GM03348 (cell line): ENCODE results near the gene FAH.
"Not testable (repeated sequence)": the region's sequence is repeated elsewhere in the genome, so short reads cannot be mapped to it uniquely, and the experiment has no call there.

ENCODE experiments used
- DNase-seq: peaks from one replicate; pipeline ENCODE4 v3.0.0; 2012; ENCODE audit warnings: low spot score

FAH gene

DNA sequence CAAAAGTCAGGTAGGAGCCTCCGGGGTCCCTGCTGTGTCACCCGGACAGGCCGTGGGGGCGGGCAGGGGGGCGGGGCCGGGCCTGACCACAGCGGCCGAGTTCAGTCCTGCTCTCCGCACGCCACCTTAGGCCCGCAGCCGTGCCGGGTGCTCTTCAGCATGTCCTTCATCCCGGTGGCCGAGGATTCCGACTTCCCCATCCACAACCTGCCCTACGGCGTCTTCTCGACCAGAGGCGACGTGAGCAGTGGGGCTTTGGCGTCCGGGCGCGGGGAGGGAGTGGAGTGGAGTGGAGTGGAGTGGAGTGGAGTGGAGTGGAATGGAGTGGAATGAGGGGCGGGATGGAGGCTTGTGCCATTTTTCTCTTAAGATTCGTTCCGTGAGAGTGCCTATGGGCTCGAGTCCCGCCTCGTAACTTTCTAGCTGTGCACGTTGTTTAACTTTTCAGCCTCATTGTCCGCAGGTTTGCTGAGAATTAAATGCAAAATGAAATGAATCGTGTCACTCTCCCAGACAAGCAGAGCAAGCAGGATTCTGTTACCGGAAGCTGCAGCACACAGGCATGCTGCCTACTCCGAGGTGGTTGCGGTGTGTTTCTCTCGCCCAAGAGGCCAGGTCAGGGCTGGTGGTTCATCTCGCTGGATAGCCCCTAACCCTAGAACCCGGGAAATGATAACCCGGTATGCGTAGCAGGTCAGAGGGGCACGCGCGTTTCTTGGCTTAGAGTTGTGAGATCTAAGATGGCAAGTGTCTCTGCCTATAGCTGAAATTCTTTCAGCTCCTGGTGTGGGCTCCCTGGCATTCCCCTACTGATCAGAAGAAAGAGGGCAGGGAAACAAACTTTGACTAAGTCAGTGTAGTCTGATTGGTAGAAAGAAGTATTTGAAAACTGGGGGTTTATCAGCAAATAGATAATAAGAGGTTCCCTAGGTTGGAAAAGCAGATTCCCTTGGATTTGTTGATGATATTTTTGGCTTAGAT is at the start of gene FAH:
Gene FAH (plus strand): TSS at position 104 of the 981 bp plus-strand sequence. CDS start 56 bp downstream, at position 160.
- DNase-seq, result peak; percentile 47

DNA sequence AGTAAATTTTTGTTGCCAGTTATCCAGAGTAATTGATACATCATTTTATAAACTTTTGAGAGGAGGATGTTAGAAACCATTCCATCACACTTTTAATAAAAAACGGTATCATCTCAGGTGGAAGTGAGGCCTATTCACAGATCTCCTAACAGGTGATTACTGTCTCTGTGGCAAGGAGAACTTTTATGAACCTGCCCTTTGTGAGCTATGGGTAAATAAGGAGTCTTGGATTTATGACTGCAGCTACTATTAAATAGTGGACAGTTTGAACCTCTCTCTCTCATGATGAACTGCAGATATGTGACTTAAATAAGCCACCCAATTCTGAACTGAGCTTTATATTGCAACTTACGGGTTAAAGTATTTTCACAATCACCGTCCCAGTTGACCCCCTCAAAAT is 47.6 kb upstream of the FAH start:
- DNase-seq, result no peak

DNA sequence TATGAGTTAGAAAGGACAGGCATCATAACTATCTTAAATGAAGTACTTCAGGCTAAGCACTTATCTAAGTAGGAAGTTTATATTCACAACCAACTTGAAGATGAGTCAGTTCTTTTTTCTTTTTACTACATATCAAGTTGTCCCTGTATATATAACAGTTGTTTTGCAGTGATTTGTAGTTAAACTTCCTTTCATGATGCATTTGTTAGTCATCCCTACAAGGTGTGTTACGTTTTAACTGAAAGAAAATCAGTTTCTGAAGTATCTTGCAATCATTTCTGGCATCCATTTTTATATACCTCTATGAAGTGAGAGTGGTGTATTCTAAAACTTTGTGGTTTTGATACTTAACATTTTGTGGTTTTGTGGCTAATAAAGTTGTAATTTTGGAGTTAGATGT is 47.2 kb upstream of the FAH start:
- DNase-seq, result peak; percentile 14

DNA sequence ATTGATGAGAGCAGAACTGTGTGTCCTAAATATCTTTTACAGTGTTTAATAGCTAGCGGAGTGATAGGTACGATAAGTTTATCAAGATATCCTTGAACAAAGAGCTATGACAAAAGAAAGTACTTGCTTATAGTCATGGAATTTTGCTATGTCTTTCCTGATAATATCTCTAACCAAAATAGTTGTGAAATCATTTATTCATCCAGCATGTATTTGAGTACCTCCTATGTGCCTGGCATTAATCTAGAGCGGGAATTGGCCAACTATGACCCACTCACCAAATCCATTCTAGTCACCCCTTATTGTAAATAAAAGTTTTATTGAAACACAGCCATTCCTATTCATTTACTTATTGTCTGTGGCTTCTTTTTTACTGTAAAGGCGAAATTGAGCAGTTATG is 46.7 kb upstream of the FAH start:
- peak; percentile 46 for DNase-seq

DNA sequence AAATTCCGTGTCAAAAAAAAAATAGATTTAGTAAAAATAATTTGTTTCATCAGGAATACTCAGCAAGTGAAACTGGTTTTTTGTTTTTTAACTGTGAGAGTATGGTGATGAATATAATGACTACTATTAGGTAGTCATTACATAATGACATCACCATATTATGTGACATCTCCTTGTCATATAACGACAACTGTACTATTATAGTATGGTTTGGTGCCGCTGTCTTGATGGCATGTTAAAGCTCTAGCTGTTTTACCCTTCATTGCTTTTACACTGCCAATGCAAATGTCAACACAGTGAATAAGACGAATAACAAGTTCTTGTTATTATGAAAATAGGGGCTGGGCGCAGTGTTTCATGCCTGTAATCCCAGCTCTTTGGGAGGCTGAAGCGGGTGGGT is 45.6 kb upstream of the FAH start:
- no peak for DNase-seq

DNA sequence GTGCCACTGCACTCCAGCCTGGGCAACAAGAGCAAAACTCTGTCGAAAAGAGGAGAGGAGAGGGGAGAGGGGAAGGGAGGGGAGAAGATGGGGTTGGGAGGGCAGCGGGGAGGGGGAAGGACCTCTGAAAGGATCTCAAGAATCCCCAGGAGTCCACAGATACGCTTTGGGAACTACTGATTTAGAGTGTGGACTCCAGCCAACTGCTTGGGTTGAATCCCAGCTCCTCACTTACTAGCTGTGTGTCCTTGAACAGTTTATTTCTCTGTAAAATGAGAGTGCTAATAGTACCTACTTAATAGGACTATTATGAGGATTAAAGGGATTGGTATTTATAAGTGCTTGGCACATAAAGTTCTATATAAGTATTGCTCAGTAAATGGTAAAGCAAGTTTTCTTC is 45.0 kb upstream of the FAH start:
- DNase-seq, result no peak

DNA sequence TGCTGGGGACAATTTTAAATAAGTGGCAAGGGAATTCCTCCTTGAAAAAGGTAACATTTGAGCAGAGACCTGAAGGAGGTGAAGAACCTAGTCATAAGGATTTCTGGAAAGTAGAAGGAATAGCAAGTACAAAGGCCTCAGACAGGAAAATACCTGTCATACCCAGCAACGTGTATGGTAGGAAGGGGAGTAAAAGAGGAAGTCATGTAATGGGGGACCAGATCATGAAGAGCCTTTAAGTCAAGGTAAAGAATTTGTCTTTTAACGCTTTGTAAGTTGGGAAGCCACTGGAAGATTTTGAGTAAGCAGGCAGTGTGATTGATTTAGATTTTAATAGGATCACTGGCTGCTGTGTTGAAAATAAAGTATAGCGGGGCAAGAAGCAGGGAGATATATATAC is 43.4 kb upstream of the FAH start:
- no peak for DNase-seq

DNA sequence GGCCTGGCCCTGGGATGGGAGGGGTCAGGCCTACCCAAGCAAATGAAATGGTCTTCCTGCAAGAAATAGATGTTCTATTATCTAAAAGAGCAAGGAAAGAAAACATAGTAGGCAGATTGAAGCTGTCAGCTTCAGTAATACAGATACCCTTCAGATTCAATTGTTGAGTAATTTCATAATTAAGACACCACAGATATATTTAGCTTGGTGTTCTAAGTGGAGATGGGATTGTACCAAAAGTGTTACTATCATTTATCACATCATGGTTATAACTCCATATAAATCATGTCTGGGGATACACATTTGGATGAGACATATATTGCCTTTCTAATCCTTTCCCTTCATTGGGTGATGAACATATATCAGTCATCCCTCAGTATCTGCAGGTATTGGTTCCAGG is 41.9 kb upstream of the FAH start:
- no peak for DNase-seq

DNA sequence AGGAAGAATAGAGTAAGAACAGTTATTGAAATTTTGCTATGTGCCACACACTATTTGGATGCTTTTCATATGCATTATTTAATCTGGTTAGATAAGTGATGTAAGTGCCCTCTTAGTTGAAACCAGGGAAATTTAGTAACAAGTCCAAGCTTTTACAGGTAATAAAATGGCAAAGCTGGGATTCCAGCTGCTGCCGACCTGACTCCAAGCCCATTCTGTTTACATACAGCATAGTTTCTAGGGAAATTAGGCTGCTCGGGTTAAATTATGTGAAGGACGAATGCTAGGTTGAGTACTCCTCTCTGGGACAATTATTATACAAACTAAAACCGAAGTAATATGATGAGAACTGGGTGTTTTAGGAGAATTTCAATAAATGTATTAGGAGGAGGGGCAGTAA is 38.7 kb upstream of the FAH start:
- DNase-seq, result no peak

DNA sequence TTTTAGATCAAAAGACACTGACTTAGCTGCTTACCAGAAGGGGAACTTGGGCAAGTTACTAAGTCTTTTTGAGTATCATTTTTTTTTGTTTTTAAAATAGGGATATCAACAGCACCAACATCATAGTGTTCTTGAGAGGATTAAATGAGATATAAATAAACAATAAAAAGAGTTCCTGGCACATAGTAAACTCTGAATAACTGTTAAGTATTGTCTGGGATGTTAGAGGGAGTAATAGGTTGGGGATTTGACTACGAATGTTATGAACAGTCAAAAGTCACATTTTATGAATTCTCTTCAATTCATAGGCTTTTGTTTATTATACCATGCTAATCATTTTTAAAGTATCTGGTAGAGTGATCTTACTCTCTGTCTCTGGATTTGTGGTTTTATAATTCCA is 37.8 kb upstream of the FAH start:
- DNase-seq, result no peak

DNA sequence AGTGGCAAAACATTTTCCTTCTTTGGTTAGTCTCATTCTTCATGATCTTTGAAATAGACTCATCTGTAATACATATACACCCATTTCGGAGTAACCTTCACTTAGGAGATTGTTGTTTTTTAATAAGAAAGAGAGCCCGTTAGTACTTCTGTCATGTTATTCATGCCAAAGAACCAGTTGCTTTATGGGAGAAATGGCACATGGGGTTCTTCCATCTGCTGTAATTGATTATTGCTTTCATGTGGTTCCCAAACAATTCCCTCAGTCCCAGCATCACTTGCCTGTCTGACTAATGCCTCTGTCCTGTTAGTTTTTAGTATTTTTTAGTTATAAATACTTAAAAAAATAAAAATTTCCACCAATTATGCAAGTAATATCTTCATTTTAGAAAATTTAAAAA is 33.8 kb upstream of the FAH start:
- DNase-seq, result no peak

DNA sequence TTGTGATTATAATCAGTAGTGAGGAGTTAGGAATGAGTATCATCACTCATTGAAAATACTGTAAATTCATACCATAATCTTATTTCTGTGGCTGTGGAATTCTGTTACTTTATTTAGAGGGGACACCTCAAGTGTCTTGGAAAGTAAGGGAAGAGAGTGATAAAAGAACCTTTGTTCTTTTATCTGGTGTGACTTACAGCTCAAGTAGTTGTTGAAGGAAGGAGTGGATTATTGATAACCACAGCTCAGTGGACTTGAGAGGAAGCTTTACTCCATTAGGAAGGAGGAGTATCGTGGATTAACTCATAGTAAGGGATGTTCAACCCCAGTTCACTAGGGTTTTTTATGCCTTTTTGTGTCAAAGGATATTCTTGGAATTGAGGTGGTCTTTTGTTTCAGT is 32.2 kb upstream of the FAH start:
- no peak for DNase-seq

DNA sequence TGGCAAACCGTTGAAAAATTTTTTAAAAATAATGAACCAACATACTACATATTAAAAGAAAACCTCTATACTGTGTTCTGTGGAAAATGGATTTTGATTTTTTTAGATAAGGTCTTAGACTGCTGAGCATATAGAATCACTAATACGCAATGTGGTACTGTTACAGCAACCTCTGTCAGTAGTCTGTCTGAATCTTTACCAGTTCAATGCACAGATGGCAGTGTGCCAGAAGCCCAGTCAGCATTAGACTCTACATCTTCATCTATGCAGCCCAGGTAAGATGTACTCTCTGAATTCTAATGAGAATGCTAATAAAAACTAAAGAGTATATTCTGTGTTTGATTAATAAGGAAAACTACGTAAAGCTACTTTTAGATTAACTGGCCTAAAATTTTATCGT is 31.3 kb upstream of the FAH start:
- DNase-seq, result no peak

DNA sequence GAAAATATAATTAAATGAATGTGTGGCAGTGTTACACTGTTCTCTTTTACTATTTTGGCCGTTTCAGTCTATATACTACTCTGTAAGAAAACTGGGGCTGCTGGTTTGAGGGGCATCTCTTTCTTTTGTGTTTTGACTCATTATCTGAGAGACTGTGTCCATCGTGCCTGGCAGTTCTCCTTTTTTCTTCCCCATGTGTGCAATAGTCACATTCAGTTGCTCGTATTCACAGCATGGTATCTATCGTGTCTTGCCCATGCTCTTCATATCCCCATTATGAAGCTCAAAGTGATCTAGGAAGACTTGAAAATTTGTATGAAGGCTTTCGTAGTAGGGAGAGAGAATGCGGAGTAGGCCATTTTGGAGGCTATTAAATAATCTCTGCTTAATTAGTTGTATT is 29.8 kb upstream of the FAH start:
- no peak for DNase-seq

DNA sequence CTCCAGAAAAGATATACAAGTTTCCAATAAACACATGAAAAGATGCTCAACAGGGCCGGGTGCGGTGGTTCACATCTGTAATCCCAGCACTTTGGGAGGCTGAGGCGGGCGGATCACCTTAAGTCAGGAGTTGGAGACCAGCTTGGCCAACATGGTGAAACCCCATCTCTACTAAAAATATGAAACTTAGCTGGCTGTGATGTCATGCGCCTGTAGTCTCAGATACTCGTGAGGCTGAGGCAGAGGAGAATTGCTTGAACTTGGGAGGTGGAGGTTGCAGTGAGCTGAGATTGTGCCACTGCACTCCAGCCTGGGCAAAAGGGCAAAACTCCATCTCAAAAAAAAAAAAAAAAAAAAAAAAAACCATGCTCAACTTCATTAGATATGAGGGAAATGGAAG is 25.5 kb upstream of the FAH start:
- DNase-seq, result not testable (repeated sequence)

DNA sequence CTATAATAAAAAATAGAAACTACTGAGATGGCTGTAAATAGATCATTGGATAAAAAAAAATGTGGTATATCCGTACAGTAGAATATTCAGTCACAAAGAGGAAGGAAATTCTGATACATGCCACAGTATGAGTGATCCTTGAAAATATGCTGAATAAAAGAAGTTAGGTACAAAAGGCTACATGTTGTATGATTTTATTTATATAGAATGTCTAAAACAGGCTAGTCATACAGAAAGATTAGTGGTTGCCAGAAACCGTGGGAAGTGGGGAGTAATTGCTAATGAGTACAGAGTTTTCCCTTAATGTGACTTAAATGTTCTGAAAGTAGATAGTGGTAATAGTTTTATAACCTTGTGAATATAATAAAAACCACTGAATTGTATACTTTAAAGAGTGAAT is 24.9 kb upstream of the FAH start:
- DNase-seq, result no peak

DNA sequence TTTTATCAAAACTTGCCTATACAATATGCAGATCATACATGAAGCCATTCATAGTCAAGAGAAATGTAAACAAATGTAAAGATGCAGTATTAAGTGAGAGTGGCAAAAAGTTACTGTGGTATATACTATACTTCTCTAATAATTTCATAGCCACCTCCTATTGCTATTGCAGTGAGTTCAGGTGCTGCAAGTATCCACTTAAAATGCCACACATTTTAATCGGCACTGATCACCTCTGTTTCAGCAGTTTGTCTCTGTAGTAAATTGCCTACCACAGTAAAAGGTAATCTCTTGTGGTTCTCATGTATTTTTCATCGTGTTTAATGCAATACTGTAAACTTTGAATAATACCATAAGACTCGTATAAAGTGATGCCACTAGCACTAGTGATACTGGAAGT is 20.4 kb upstream of the FAH start:
- no peak for DNase-seq

DNA sequence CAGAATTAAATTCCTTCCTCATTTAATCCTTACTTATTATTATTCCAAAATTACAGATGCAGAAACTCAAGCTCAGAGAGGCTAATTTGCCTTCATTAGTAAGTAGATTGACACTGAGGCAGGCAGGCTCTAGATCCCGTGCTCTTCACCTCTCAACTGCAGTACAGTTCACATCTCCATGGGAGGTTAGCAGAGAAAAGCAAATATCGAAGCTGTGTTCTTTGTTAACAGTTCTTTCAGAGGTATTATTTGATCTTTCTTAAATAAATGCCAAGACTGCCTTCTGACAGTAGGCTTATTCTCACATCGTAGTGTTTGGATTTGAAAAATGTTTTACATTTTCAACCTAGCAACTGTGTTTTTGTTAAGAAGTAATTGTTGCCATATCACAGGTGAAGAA is 15.9 kb upstream of the FAH start:
- no peak for DNase-seq

DNA sequence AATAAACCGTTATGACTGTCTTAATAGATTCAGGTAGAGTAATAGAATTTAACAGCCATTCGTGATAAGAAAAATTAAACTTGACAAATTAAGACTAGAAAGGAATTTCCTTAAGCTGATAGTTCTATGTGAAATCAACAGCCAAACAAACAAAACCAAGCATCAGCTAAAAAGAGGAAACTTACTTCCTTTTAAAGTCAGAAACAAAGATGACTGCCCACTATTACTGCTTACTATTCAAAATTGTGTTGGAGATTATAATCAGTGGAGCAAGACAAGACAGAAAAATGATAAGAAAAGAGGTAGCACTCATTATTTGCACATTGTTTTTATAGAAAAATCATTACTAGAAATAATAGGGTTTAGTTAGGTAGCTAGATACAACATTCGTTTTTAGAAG is 13.8 kb upstream of the FAH start:
- no peak for DNase-seq

DNA sequence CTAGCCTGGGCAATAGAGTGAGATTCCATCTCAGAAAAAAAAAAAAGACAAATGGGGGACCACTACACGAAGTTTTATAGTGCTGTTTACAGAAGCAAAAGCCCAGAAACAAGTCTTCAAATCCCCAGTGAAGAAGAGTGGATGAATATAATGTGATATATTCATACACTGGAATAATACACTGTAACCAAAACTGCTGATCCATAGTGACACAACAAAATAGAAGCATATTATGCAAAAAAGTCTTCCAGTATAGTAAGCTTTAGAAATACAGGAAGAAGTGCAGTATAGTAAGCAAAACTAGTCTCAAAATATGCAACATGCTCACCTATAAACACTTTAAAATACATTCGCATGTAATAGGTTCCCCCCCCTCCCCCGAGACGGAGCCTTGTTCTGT is 11.9 kb upstream of the FAH start:
- no peak for DNase-seq

DNA sequence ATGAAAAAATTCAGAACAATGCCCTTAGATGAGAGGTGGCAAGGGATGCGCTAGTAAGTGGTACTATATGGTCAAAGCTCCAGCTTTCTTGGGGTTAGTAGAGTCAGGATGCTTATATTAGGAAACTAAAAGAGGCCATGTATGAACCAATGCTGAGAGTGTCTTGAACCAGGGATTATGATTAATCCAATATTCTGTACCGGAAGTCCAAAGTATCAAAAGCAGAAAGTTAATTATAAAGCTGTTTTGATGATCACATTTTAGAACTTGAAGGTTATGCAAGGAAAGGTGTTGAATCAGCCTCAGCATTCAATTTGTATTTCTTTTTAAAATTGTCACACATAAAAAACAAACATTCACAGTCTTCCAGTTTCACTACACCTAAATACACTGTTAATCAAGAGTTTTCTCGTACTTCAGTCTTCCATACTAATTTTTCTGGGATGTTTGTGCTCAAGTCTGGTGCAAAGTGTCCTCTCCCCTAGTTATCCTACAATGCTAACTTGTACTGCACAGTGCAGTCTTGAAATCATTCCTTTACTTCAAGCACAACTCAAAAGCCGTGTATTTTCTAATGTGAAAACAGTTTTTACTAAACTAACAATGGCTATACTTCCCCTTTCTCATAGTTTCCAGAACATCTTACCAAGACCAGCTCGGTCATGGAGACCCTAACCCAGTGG is 10.7 kb upstream of the FAH start:
- DNase-seq, result no peak

DNA sequence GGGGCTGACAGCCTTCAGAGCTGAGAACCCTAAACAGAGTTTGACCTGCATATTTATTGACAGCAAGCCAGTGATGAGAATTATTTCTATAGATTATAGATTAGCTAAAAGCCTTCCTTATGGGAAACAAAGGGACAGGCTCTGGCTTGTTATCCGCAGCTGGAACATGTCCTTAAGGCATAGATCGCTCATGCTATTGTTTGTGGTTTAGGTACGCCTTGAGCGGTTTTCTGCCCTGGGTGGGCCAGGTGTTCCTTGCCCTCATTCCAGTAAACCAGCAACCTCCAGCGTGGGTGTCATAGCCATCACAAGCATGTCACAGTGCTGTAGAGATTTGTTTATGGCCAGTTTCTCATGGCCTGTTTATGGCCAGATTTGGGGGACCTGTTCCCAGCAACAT is 10.2 kb upstream of the FAH start:
- no peak for DNase-seq

DNA sequence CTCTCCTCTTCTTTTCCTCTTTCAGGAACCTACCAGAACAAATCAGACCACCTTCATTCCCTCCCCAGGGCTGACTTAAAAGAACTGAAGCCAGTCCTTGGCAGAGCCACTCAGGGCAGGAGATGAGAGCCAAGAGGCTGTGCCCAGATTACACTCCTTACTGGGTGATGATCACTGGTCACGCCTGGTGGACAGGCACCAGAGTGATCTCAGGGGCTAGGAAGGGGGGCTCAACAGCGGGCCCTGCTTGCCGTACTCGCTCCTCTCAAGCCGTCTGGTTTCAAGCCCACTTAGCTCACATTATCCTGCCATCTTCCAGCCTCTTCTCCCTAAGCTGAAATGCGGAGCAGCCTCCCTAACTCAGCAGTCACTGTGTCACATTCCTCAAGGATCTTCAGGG is 1.7 kb upstream of the FAH start:
- no peak for DNase-seq

DNA sequence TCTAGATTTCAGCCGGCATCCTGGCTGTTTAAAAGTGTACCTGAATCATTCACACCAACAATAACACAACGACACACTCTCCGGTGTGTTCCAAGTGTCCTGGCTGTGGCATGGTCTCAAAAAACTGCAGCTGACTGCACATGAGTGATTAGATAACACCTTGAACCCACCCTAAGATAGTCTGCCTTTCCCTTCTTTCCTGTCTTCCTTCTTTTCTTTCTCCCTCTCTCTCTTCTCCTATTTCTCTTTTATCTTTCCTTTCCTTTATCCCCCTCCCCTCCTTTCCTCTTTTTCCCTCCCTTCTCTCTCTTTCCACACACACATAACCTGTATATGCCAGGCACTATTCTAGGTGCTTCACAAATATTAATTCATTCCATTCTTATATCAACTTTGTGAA is 1.2 kb upstream of the FAH start:
- DNase-seq, result no peak
